Caco-2 (cell line): ENCODE measurements around the gene L3MBTL2. TPM values are rescaled to one million over a fixed set of nuclear protein-coding genes. Genes with fewer than 3 reads are reported as not detected.

ENCODE experiments used
- BruUV-seq: library from RNA; stranded (reverse); fragments of 400-500 nt; replicated peaks from 2 replicates; lab custom pipeline; 2021; lab: Mats Ljungman, UMichigan
- CTCF ChIA-PET: fragments of 300-600 bp; sonication (Branson Sonifier 250); formaldehyde crosslinking; loops from one replicate; lab custom pipeline; 2022; ENCODE audit warnings: antibody characterized with exemption; lab: Charles Lee
- POLR2A ChIA-PET: fragments of 300-600 bp; sonication (Branson Sonifier 250); formaldehyde crosslinking; loops from one replicate; lab custom pipeline; 2022; ENCODE audit warnings: antibody characterized with exemption; lab: Charles Lee
- DNase-seq, 2 experiments: peaks; one replicate each; pipeline versions ENCODE4 v3.0.0 to v3.0.0-alpha.2; 2020 to 2022
- H3K27me3 ChIP-seq: replicated peaks from 2 replicates; pipeline ENCODE4 v1.6.0; 2011; ENCODE audit warnings: low read length; ENCODE audit not compliant: control insufficient read depth, insufficient read depth
- H3K36me3 ChIP-seq: 2 replicates; pipeline ENCODE4 v1.5.1; 2011; ENCODE audit warnings: low read length; ENCODE audit not compliant: control insufficient read depth, insufficient read depth
- H3K4me1 ChIP-seq: fragments of 250-450 bp; sonication (Bioruptor Pico); 2 replicates; pipeline ENCODE4 v1.5.1; 2020; ENCODE audit warnings: mild to moderate bottlenecking
- H3K4me3 ChIP-seq: 2 replicates; pipeline ENCODE4 v1.5.1; 2011; ENCODE audit warnings: low read depth, mild to moderate bottlenecking, control low read depth, low read length
- H3K9me3 ChIP-seq: fragments of 250-450 bp; sonication (Bioruptor Pico); 2 replicates; pipeline ENCODE4 v1.5.1; 2020; ENCODE audit warnings: mild to moderate bottlenecking, moderate library complexity
- H3K27ac Mint-ChIP-seq: one replicate; pipeline ENCODE4 v1.8.0; 2022; ENCODE audit warnings: mixed read lengths; ENCODE audit not compliant: unreplicated experiment
- H3K27me3 Mint-ChIP-seq: one replicate; pipeline ENCODE4 v1.8.0; 2022; ENCODE audit warnings: mixed read lengths; ENCODE audit not compliant: insufficient read depth, unreplicated experiment
- H3K36me3 Mint-ChIP-seq: one replicate; pipeline ENCODE4 v1.8.0; 2022; ENCODE audit warnings: mild to moderate bottlenecking, mixed read lengths; ENCODE audit not compliant: insufficient read depth, unreplicated experiment
- H3K4me1 Mint-ChIP-seq: one replicate; pipeline ENCODE4 v1.8.0; 2022; ENCODE audit warnings: low read depth, mixed read lengths; ENCODE audit not compliant: unreplicated experiment
- H3K4me3 Mint-ChIP-seq: one replicate; pipeline ENCODE4 v1.8.0; 2022; ENCODE audit warnings: mild to moderate bottlenecking, moderate library complexity, mixed read lengths; ENCODE audit not compliant: unreplicated experiment
- H3K9me3 Mint-ChIP-seq: one replicate; pipeline ENCODE4 v1.8.0; 2022; ENCODE audit warnings: mixed read lengths; ENCODE audit not compliant: unreplicated experiment
- CTCF ChIP-seq, 2 experiments: fragments of 200-600 bp in 1 of 2; IDR thresholded peaks; 1 replicate in 1 of 2; 2 replicates in 1 of 2; pipeline versions ENCODE4 v1.5.1 to v1.8.0; 2011 to 2022; ENCODE audit warnings: antibody characterized with exemption in 1 of 2, control low read depth in 1 of 2, inconsistent platforms in 1 of 2, low read depth in 1 of 2, low read length in 1 of 2, mild to moderate bottlenecking in 1 of 2, moderate library complexity in 1 of 2; ENCODE audit not compliant: insufficient read depth in 1 of 2, severe bottlenecking in 1 of 2, unreplicated experiment in 1 of 2
- intact Hi-C: fragments of 100-400 bp; cut with micrococcal nuclease; formaldehyde crosslinking; loops from one replicate; pipeline ENCODE4 v1.10.0; 2022; ENCODE audit not compliant: unreplicated experiment
- total RNA-seq: library from RNA; stranded (reverse); gene quantifications from 2 replicates; pipeline ENCODE4 v1.2.3, GENCODE V29; 2022

Gene L3MBTL2
- total RNA-seq, 1 experiment from 2014 or later = 24.3 TPM

GRCh38 chr22:41204066-41204465 lies 1.0 kb upstream of the L3MBTL2 start:
- POLR2A ChIA-PET = no interaction called here
- peak overlapping the region; percentile 99 for H3K27ac Mint-ChIP-seq
- H3K36me3 Mint-ChIP-seq = peaks cover 19% of the 10 kb centered on the region
- Histone ChIP-seq H3K27me3 (no peaks in the 10 kb centered on the region), H3K4me1 (no peaks in the 10 kb centered on the region; the same call in 1 of the 2 replicates), H3K36me3 (no peaks in the 10 kb centered on the region), H3K4me3 (no peak overlapping the region), H3K9me3 (no peaks in the 10 kb centered on the region)
- no peaks in the 10 kb centered on the region for H3K9me3 Mint-ChIP-seq
- H3K4me3 Mint-ChIP-seq = peak overlapping the region; percentile 28
- no TSS peak for BruUV-seq
- peaks cover 3% of the 10 kb centered on the region for H3K27me3 Mint-ChIP-seq
- H3K4me1 Mint-ChIP-seq = peaks cover 5% of the 10 kb centered on the region
- DNase-seq = no peak
- intact Hi-C loops = no loop called here
- CTCF ChIA-PET = no interaction called here
- no peak for TF ChIP-seq CTCF (IDR thresholded peaks at IDR 0.05; ENCODE audit: insufficient read depth in 1 of 2, low read depth in 1 of 2, low read length in 1 of 2, severe bottlenecking in 1 of 2, unreplicated experiment in 1 of 2)

GRCh38 chr22:41206719-41207118 lies 1.6 kb downstream of the L3MBTL2 start:
- TSS peak; percentile 24 for BruUV-seq

GRCh38 chr22:41215409-41215808 lies 10.3 kb downstream of the L3MBTL2 start:
- ChIA-PET POLR2A (no interaction called here), CTCF (no interaction called here)
- H3K36me3 Mint-ChIP-seq = peaks cover 75% of the 10 kb centered on the region
- intact Hi-C loops = no loop called here
- no peak overlapping the region for H3K27ac Mint-ChIP-seq
- H3K4me1 Mint-ChIP-seq = no peaks in the 10 kb centered on the region
- H3K4me3 ChIP-seq = no peak overlapping the region
- no TSS peak for BruUV-seq
- DNase-seq = no peak
- TF ChIP-seq CTCF (IDR thresholded peaks at IDR 0.05; ENCODE audit: insufficient read depth in 1 of 2, low read depth in 1 of 2, low read length in 1 of 2, severe bottlenecking in 1 of 2, unreplicated experiment in 1 of 2) = no peak
- no peaks in the 10 kb centered on the region for H3K9me3 ChIP-seq
- no peaks in the 10 kb centered on the region for H3K27me3 ChIP-seq
- no peak overlapping the region for H3K4me3 Mint-ChIP-seq
- no peaks in the 10 kb centered on the region; the same call in 1 of the 2 replicates for H3K36me3 ChIP-seq
- no peaks in the 10 kb centered on the region for H3K27me3 Mint-ChIP-seq
- no peaks in the 10 kb centered on the region for H3K9me3 Mint-ChIP-seq
- H3K4me1 ChIP-seq = no peaks in the 10 kb centered on the region

More at GRCh38 chr22:41206719-41207118, 1.6 kb downstream of the L3MBTL2 start:
- ChIA-PET CTCF (interaction anchor here (0.6 kb wide), 1 partner anchor 9 kb away, joined by 3 read pairs; no protein-coding TSS in a partner anchor), POLR2A (interaction anchor here (0.6 to 0.7 kb wide), 2 partner anchors 192 to 314 kb away, joined by 5 to 6 read pairs; no protein-coding TSS in a partner anchor)
- Histone ChIP-seq H3K4me1 (no peaks in the 10 kb centered on the region; the same call in 1 of the 2 replicates), H3K4me3 (no peak overlapping the region), H3K27me3 (no peaks in the 10 kb centered on the region), H3K9me3 (no peaks in the 10 kb centered on the region), H3K36me3 (no peaks in the 10 kb centered on the region)
- Mint-ChIP-seq H3K4me1 (peaks cover 5% of the 10 kb centered on the region), H3K36me3 (peaks cover 44% of the 10 kb centered on the region), H3K4me3 (peak overlapping the region; percentile 94), H3K27me3 (peaks cover 3% of the 10 kb centered on the region), H3K27ac (no peak overlapping the region), H3K9me3 (no peaks in the 10 kb centered on the region)
- no peak for DNase-seq
- intact Hi-C loops = no loop called here
- no peak for TF ChIP-seq CTCF (IDR thresholded peaks at IDR 0.05; ENCODE audit: insufficient read depth in 1 of 2, low read depth in 1 of 2, low read length in 1 of 2, severe bottlenecking in 1 of 2, unreplicated experiment in 1 of 2)
